Measurements from ENCODE around the gene VPS35L.
"Not testable (repeated sequence)": the region's sequence is repeated elsewhere in the genome, so short reads cannot be mapped to it uniquely, and the experiment has no call there.

The VPS35L gene

GRCh38 chr16:19540241-19540970, 15.1 kb upstream of the VPS35L start:
- no peak overlapping the region for H3K9ac ChIP-seq (ENCODE audit: low read length)
- no peaks in the 10 kb centered on the region for H3K9me3 ChIP-seq (ENCODE audit: insufficient read depth, low read depth, low read length)
- H3K36me3 ChIP-seq (ENCODE audit: control insufficient read depth in 1 of 2, insufficient read depth in 2 of 2, low read length in 2 of 2): peaks cover 0 to 4% of the 10 kb centered on the region in 2 experiments
- H4K8ac ChIP-seq (ENCODE audit: low read depth, low read length): no peak overlapping the region
- H2AK5ac ChIP-seq (ENCODE audit: low read length): no peak overlapping the region
- no peak overlapping the region for H4K91ac ChIP-seq (ENCODE audit: low read depth, low read length)
- H3K79me2 ChIP-seq (ENCODE audit: control insufficient read depth, insufficient read depth, low read length, poor library complexity): no peaks in the 10 kb centered on the region
- no peak overlapping the region for H3K4ac ChIP-seq (ENCODE audit: low read depth, low read length)
- no peaks in the 10 kb centered on the region for H3K79me1 ChIP-seq (ENCODE audit: low read length)
- peak; percentile 67 to 85 for DNase-seq
- no peak overlapping the region for H2BK120ac ChIP-seq (ENCODE audit: insufficient read depth, low read length, poor library complexity)
- H3K23ac ChIP-seq (ENCODE audit: low read length): no peak overlapping the region
- H3K4me3 ChIP-seq (ENCODE audit: low read depth, low read length): no peak overlapping the region
- H2BK5ac ChIP-seq (ENCODE audit: low read depth, low read length, poor library complexity): no peak overlapping the region
- no CpG with 5 or more reads among the region's 6 CpGs for WGBS (ENCODE audit: extremely low coverage, insufficient coverage, insufficient read length)
- H3K27me3 ChIP-seq (ENCODE audit: insufficient read depth, low read length): no peaks in the 10 kb centered on the region
- H4K12ac ChIP-seq (ENCODE audit: low read depth, low read length): no peak overlapping the region
- no peak overlapping the region for H3K27ac ChIP-seq (ENCODE audit: low read depth, low read length)
- no peaks in the 10 kb centered on the region for H3K4me1 ChIP-seq (ENCODE audit: control insufficient read depth in 1 of 2, insufficient read depth in 2 of 2, low read length in 2 of 2)
- no peak overlapping the region for H3K18ac ChIP-seq (ENCODE audit: low read length)
- no peak overlapping the region for H3K4me2 ChIP-seq (ENCODE audit: low read length)
- no peak overlapping the region for H2AFZ ChIP-seq (ENCODE audit: insufficient read depth, low read length, poor library complexity)
- no peak overlapping the region for H3K14ac ChIP-seq (ENCODE audit: low read length)
- H2BK12ac ChIP-seq (ENCODE audit: low read length): no peak overlapping the region

DNA sequence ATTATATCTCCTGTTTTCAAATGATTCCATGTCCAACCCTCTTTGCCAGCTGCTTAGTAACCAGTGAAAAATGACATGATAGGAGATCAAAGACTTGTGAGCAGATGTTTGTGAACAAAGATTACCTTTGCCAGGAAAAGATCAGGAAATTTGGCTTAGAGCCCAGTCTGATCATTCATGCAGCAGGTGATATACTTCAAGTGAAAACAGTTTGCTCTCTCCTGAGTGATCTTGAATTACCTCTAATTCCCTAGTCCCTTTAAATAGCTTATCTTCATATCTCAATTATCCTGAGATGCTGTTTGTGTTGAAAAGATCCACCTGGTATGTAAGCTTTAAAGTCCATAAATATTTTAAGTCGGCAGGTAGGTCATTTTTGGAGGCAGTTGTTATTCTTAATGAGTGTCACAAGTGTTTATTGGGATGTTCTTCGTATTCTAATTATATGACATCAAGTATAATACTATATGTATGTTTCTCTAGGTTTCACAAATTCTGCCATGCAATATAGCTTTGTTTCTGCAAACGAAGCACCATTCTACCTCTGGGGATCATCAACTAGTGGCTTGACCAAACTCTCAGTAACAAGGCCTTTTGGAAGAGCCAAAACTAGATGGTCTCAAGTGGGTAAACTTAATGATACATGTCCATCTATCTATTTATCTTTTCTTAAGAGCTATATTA, 13.2 kb upstream of the VPS35L start:
- no CpG with 5 or more reads among the region's 3 CpGs for WGBS (ENCODE audit: extremely low coverage, insufficient coverage, insufficient read length)
- no peaks in the 10 kb centered on the region for H3K79me1 ChIP-seq (ENCODE audit: low read length)

GRCh38 chr16:19543278-19543996, 12.1 kb upstream of the VPS35L start:
- not testable (repeated sequence) for H2AFZ ChIP-seq (ENCODE audit: insufficient read depth, low read length, poor library complexity); H3K23ac ChIP-seq (ENCODE audit: low read length); H2BK5ac ChIP-seq (ENCODE audit: low read depth, low read length, poor library complexity); H3K18ac ChIP-seq (ENCODE audit: low read length); H3K4me2 ChIP-seq (ENCODE audit: low read length); H4K8ac ChIP-seq (ENCODE audit: low read depth, low read length); H2BK120ac ChIP-seq (ENCODE audit: insufficient read depth, low read length, poor library complexity); H3K4me3 ChIP-seq (ENCODE audit: low read depth, low read length); H4K91ac ChIP-seq (ENCODE audit: low read depth, low read length); H3K36me3 ChIP-seq (ENCODE audit: control insufficient read depth in 1 of 2, insufficient read depth in 2 of 2, low read length in 2 of 2); H3K27ac ChIP-seq (ENCODE audit: low read depth, low read length); H3K9me3 ChIP-seq (ENCODE audit: insufficient read depth, low read depth, low read length); H3K4ac ChIP-seq (ENCODE audit: low read depth, low read length); H3K79me2 ChIP-seq (ENCODE audit: control insufficient read depth, insufficient read depth, low read length, poor library complexity); H3K79me1 ChIP-seq (ENCODE audit: low read length); H3K4me1 ChIP-seq (ENCODE audit: control insufficient read depth in 1 of 2, insufficient read depth in 2 of 2, low read length in 2 of 2); H2AK5ac ChIP-seq (ENCODE audit: low read length); H3K27me3 ChIP-seq (ENCODE audit: insufficient read depth, low read length); H2BK12ac ChIP-seq (ENCODE audit: low read length); H4K12ac ChIP-seq (ENCODE audit: low read depth, low read length); H3K14ac ChIP-seq (ENCODE audit: low read length); H3K9ac ChIP-seq (ENCODE audit: low read length)
- WGBS (ENCODE audit: extremely low coverage, insufficient coverage, insufficient read length): no CpG with 5 or more reads among the region's 10 CpGs
- peak; percentile 71 to 84 for DNase-seq

More for the DNA sequence above, 13.2 kb upstream of the VPS35L start:
- no peak overlapping the region for H4K91ac ChIP-seq (ENCODE audit: low read depth, low read length)
- no peak overlapping the region for H3K18ac ChIP-seq (ENCODE audit: low read length)
- H3K4me2 ChIP-seq (ENCODE audit: low read length): no peak overlapping the region
- H4K8ac ChIP-seq (ENCODE audit: low read depth, low read length): no peak overlapping the region
- no peak overlapping the region for H3K4ac ChIP-seq (ENCODE audit: low read depth, low read length)
- no peak overlapping the region for H3K23ac ChIP-seq (ENCODE audit: low read length)
- no peak overlapping the region for H3K9ac ChIP-seq (ENCODE audit: low read length)
- H3K27ac ChIP-seq (ENCODE audit: low read depth, low read length): no peak overlapping the region
- peak; percentile 78 to 93 for DNase-seq
- H2BK5ac ChIP-seq (ENCODE audit: low read depth, low read length, poor library complexity): no peak overlapping the region
- no peak overlapping the region for H4K12ac ChIP-seq (ENCODE audit: low read depth, low read length)
- H3K14ac ChIP-seq (ENCODE audit: low read length): no peak overlapping the region
- no peak overlapping the region for H2BK120ac ChIP-seq (ENCODE audit: insufficient read depth, low read length, poor library complexity)
- no peaks in the 10 kb centered on the region for H3K9me3 ChIP-seq (ENCODE audit: insufficient read depth, low read depth, low read length)
- no peak overlapping the region for H2BK12ac ChIP-seq (ENCODE audit: low read length)
- no peak overlapping the region for H3K4me3 ChIP-seq (ENCODE audit: low read depth, low read length)
- H3K36me3 ChIP-seq (ENCODE audit: control insufficient read depth in 1 of 2, insufficient read depth in 2 of 2, low read length in 2 of 2): peaks cover 2 to 4% of the 10 kb centered on the region in 2 experiments
- no peak overlapping the region for H2AFZ ChIP-seq (ENCODE audit: insufficient read depth, low read length, poor library complexity)
- no peaks in the 10 kb centered on the region for H3K79me2 ChIP-seq (ENCODE audit: control insufficient read depth, insufficient read depth, low read length, poor library complexity)
- H3K4me1 ChIP-seq (ENCODE audit: control insufficient read depth in 1 of 2, insufficient read depth in 2 of 2, low read length in 2 of 2): no peaks in the 10 kb centered on the region
- H2AK5ac ChIP-seq (ENCODE audit: low read length): no peak overlapping the region
- H3K27me3 ChIP-seq (ENCODE audit: insufficient read depth, low read length): no peaks in the 10 kb centered on the region

- Histone ChIP-seq H2BK5ac (ENCODE audit: low read depth, low read length, poor library complexity) (no peak overlapping the region), H3K36me3 (ENCODE audit: control insufficient read depth in 1 of 2, insufficient read depth in 2 of 2, low read length in 2 of 2) (peaks cover 0 to 3% of the 10 kb centered on the region in 2 experiments), H4K12ac (ENCODE audit: low read depth, low read length) (no peak overlapping the region), H2BK12ac (ENCODE audit: low read length) (no peak overlapping the region), H3K79me2 (ENCODE audit: control insufficient read depth, insufficient read depth, low read length, poor library complexity) (no peaks in the 10 kb centered on the region), H3K4ac (ENCODE audit: low read depth, low read length) (no peak overlapping the region), H3K27ac (ENCODE audit: low read depth, low read length) (no peak overlapping the region), H3K9ac (ENCODE audit: low read length) (no peak overlapping the region), H3K27me3 (ENCODE audit: insufficient read depth, low read length) (no peaks in the 10 kb centered on the region), H2AFZ (ENCODE audit: insufficient read depth, low read length, poor library complexity) (no peak overlapping the region), H4K8ac (ENCODE audit: low read depth, low read length) (no peak overlapping the region), H2BK120ac (ENCODE audit: insufficient read depth, low read length, poor library complexity) (no peak overlapping the region), H3K23ac (ENCODE audit: low read length) (no peak overlapping the region), H3K4me2 (ENCODE audit: low read length) (no peak overlapping the region), H3K4me3 (ENCODE audit: low read depth, low read length) (no peak overlapping the region), H3K18ac (ENCODE audit: low read length) (no peak overlapping the region), H3K4me1 (ENCODE audit: control insufficient read depth in 1 of 2, insufficient read depth in 2 of 2, low read length in 2 of 2) (no peaks in the 10 kb centered on the region), H4K91ac (ENCODE audit: low read depth, low read length) (no peak overlapping the region), H3K9me3 (ENCODE audit: insufficient read depth, low read depth, low read length) (no peaks in the 10 kb centered on the region), H3K14ac (ENCODE audit: low read length) (no peak overlapping the region), H2AK5ac (ENCODE audit: low read length) (no peak overlapping the region), H3K79me1 (ENCODE audit: low read length) (no peaks in the 10 kb centered on the region)
- WGBS (ENCODE audit: extremely low coverage, insufficient coverage, insufficient read length): no CpG with 5 or more reads among the region's 3 CpGs
- DNase-seq: no peak
These were observed 7.4 kb upstream of the VPS35L start for GRCh38 chr16:19548144-19548543.
